ENCODE measurements around the gene SLC6A6. TPM values are rescaled to one million over a fixed set of nuclear protein-coding genes. Genes with fewer than 3 reads are reported as not detected.

The SLC6A6 gene
- total and polyA plus RNA-seq, 10 of the 15 experiments (the other 5 are each of a cell fraction or from before 2014, with no cell fraction given) = 5.6 to 47.0 (median 20.2) TPM

GRCh38 chr3:14519406-14519805 is 117.0 kb downstream of the SLC6A6 start:
- DNase-seq (ENCODE audit: low read depth, low spot score) (no peak), FAIRE-seq (no peak), ATAC-seq (no peak)
- in situ Hi-C loops (cut with MboI) = no loop called here
- Histone ChIP-seq H3K9ac (ENCODE audit: control insufficient read depth, insufficient read depth, low read length) (no peak overlapping the region), H2AFZ (ENCODE audit: control insufficient read depth, low read depth, low read length) (no peak overlapping the region), H3K79me2 (ENCODE audit: control insufficient read depth, insufficient read depth, low read length) (no peaks in the 10 kb centered on the region), H3K36me3 (ENCODE audit: control insufficient read depth in 2 of 2, insufficient read depth in 2 of 2, low read length in 1 of 2) (no peaks in the 10 kb centered on the region), H3K9me3 (replicated peaks; ENCODE audit: control insufficient read depth, insufficient read depth, low read length) (no peaks in the 10 kb centered on the region), H3K4me1 (ENCODE audit: control insufficient read depth, insufficient read depth, low read length) (no peaks in the 10 kb centered on the region), H4K20me1 (ENCODE audit: control insufficient read depth, insufficient read depth) (no peaks in the 10 kb centered on the region), H3K27ac (ENCODE audit: control insufficient read depth, insufficient read depth) (no peak overlapping the region), H3K27me3 (replicated peaks in 1 of 2; ENCODE audit: control insufficient read depth in 2 of 2, insufficient read depth in 2 of 2, low read length in 1 of 2) (peaks cover 0 to 2% of the 10 kb centered on the region in 2 experiments; a peak in 2 of 4 replicates), H3K4me2 (ENCODE audit: control insufficient read depth, insufficient read depth) (no peak overlapping the region), H3K4me3 (no peak overlapping the region)
- WGBS (ENCODE audit: insufficient coverage, insufficient replicate concordance, low lambda C conversion rate, missing lambda C conversion rate) = 0% methylated on average over 1 of the region's 1 CpG
- intact Hi-C loops (cut with micrococcal nuclease; ENCODE audit: unreplicated experiment) = no loop called here
- TF ChIP-seq NR2F1 (conservative IDR thresholded peaks at IDR 0.05) (no peak), GATAD2B (conservative IDR thresholded peaks at IDR 0.05; ENCODE audit: low read depth) (no peak), NR2C2 (IDR thresholded peaks at IDR 0.05; ENCODE audit: borderline replicate concordance, control insufficient read depth, insufficient read length, low read depth) (no peak)
- TF ChIP-seq, protein P1, sequence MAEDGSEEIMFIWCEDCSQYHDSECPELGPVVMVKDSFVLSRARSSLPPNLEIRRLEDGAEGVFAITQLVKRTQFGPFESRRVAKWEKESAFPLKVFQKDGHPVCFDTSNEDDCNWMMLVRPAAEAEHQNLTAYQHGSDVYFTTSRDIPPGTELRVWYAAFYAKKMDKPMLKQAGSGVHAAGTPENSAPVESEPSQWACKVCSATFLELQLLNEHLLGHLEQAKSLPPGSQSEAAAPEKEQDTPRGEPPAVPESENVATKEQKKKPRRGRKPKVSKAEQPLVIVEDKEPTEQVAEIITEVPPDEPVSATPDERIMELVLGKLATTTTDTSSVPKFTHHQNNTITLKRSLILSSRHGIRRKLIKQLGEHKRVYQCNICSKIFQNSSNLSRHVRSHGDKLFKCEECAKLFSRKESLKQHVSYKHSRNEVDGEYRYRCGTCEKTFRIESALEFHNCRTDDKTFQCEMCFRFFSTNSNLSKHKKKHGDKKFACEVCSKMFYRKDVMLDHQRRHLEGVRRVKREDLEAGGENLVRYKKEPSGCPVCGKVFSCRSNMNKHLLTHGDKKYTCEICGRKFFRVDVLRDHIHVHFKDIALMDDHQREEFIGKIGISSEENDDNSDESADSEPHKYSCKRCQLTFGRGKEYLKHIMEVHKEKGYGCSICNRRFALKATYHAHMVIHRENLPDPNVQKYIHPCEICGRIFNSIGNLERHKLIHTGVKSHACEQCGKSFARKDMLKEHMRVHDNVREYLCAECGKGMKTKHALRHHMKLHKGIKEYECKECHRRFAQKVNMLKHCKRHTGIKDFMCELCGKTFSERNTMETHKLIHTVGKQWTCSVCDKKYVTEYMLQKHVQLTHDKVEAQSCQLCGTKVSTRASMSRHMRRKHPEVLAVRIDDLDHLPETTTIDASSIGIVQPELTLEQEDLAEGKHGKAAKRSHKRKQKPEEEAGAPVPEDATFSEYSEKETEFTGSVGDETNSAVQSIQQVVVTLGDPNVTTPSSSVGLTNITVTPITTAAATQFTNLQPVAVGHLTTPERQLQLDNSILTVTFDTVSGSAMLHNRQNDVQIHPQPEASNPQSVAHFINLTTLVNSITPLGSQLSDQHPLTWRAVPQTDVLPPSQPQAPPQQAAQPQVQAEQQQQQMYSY (CRISPR knock-in tag; IDR thresholded peaks at IDR 0.05) = no peak
- SMC1A ChIA-PET (ENCODE audit: uncharacterized antibody, unreplicated experiment) = no interaction called here
- POLR2A ChIA-PET = no interaction called here
- CTCF ChIA-PET = interaction anchor here (1.0 to 1.3 kb wide), 3 partner anchors 10 to 316 kb away, joined by 3 to 4 read pairs (median 4); no protein-coding TSS in a partner anchor
- BruUV-seq (replicated peaks) = no TSS peak
- RAD21 ChIA-PET (ENCODE audit: unreplicated experiment) = no interaction called here

All from GM12878 (cell line).